Adipocyte (in vitro differentiated cells): ENCODE results near the gene RRAS2.

ENCODE experiments used
- DNase-seq: peaks from one replicate; pipeline ENCODE4 v3.0.0-alpha.2; 2015; ENCODE audit warnings: low read depth
- H3K27me3 ChIP-seq: replicated peaks from 2 replicates; pipeline ENCODE4 v1.7.0; 2013; ENCODE audit warnings: mild to moderate bottlenecking, low read length, moderate library complexity; ENCODE audit not compliant: control insufficient read depth, insufficient read depth
- H3K36me3 ChIP-seq: 2 replicates; pipeline ENCODE4 v1.7.0; 2013; ENCODE audit warnings: low read length, mild to moderate bottlenecking, moderate library complexity; ENCODE audit not compliant: control insufficient read depth, insufficient read depth, severe bottlenecking
- H3K4me1 ChIP-seq: 2 replicates; pipeline ENCODE4 v1.7.0; 2013; ENCODE audit warnings: mild to moderate bottlenecking, low read length, moderate library complexity; ENCODE audit not compliant: control insufficient read depth, insufficient read depth
- H3K4me3 ChIP-seq: 2 replicates; pipeline ENCODE4 v1.7.0; 2013; ENCODE audit warnings: mild to moderate bottlenecking, low read length, moderate library complexity
- H3K9ac ChIP-seq: 2 replicates; pipeline ENCODE4 v1.7.0; 2013; ENCODE audit warnings: mild to moderate bottlenecking, low read length, moderate library complexity
- H3K9me3 ChIP-seq: 2 replicates; pipeline ENCODE4 v1.7.0; 2013; ENCODE audit warnings: mild to moderate bottlenecking, low read length, moderate library complexity; ENCODE audit not compliant: control insufficient read depth

The RRAS2 gene

DNA sequence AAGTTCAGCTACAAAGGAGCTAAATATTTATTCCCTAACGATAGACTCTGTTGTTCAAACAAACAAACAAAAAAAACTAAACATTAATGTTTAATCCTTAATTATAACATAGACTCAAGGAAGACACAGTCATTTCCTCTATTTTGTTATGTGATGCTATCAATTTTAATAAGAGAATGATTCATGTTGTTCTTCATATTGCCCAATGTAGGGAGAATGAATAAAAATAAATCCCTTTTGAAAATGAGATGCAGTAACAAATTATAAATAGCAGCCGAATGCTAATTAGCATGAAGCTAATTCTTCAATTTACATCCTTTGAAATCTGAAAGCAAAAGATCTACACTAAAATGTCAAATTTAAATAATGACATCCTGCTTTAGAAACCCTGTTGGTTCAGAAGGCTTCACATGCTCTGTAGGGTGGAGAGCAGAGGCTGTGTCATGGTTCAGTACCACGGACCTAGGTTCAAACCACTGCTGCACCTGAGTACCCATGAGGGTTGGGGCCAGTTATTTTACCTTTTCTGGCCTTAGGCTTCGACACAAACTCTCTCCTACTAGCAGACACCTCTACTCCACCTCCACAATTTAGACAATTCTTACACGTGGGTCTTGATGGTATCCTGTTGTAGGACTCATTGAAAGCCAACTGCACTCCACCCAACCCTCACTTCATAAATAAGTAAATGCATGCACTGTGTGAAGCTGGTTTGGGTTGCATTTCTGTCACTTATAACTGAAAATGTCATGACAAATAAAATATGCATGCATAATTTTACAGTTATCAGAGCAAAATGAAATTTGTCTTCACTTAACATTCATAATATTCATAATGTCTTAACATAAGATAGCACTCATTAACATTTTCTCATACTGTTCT, 89.0 kb downstream of the RRAS2 start:
- no peaks in the 10 kb centered on the region for H3K27me3 ChIP-seq
- DNase-seq = no peak
- H3K9ac ChIP-seq = no peak overlapping the region
- H3K9me3 ChIP-seq = no peaks in the 10 kb centered on the region
- H3K36me3 ChIP-seq = peaks cover 32% of the 10 kb centered on the region
- no peak overlapping the region for H3K4me3 ChIP-seq
- peaks cover 23% of the 10 kb centered on the region for H3K4me1 ChIP-seq

GRCh38 chr11:14267861-14268635, 90.9 kb downstream of the RRAS2 start:
- Histone ChIP-seq H3K27me3 (no peaks in the 10 kb centered on the region), H3K9me3 (no peaks in the 10 kb centered on the region), H3K4me1 (peaks cover 22% of the 10 kb centered on the region), H3K4me3 (no peak overlapping the region), H3K36me3 (peaks cover 37% of the 10 kb centered on the region), H3K9ac (no peak overlapping the region)
- peak; percentile 80 for DNase-seq

GRCh38 chr11:14266622-14267021, 92.4 kb downstream of the RRAS2 start:
- no peaks in the 10 kb centered on the region for H3K9me3 ChIP-seq
- no peak overlapping the region for H3K4me3 ChIP-seq
- DNase-seq = no peak
- peaks cover 34% of the 10 kb centered on the region for H3K36me3 ChIP-seq
- peaks cover 33% of the 10 kb centered on the region for H3K4me1 ChIP-seq
- H3K27me3 ChIP-seq = no peaks in the 10 kb centered on the region
- H3K9ac ChIP-seq = no peak overlapping the region

DNA sequence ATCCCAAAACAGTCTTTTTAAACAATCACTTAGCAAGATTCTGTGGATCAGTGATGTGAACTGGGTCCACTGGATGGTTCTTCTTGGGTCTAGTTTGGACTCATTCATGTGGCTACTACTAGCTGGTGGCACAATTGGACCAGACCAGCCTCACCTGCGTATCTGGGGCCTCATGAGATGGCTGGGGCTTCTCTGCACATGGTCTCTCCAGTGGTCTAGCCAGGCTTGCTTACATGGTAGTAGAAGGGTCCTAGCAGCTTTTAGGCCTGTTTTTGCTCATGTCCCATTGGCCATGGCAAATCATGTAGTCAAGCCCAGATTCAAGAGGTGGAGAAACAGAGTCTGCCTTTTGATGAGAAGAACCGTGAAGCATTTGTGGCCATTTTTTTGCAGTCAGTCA, 94.0 kb downstream of the RRAS2 start:
- H3K4me1 ChIP-seq = peaks cover 48% of the 10 kb centered on the region
- H3K36me3 ChIP-seq = peaks cover 28% of the 10 kb centered on the region
- H3K9ac ChIP-seq = no peak overlapping the region
- no peak overlapping the region for H3K4me3 ChIP-seq
- DNase-seq = no peak
- no peaks in the 10 kb centered on the region for H3K27me3 ChIP-seq
- no peaks in the 10 kb centered on the region for H3K9me3 ChIP-seq

DNA sequence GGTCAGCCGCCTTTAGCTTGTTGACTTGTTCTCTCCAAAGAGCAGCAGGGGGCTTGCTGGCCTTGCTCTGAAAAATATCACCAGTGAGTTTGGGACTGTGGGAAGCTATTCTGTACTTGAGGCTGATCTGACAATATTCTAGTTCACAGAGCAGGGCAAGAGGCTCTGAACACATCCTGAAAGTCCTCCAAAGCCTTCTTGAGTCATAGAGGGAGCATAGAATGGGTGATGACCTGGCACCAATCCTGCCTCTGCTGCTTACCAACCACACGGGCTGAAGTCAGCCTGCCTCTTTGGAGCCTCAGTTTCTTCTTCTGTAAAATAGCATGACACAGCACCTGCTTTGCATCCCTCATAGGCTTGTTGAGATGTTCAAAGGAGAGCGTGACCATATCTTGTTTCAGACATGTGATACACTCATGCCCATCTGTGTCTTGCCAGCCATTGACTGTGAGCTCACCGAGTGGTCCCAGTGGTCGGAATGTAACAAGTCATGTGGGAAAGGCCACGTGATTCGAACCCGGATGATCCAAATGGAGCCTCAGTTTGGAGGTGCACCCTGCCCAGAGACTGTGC, 96.6 kb downstream of the RRAS2 start:
- Histone ChIP-seq H3K4me3 (no peak overlapping the region), H3K27me3 (no peaks in the 10 kb centered on the region), H3K9ac (no peak overlapping the region), H3K36me3 (peaks cover 28% of the 10 kb centered on the region), H3K9me3 (no peaks in the 10 kb centered on the region), H3K4me1 (peaks cover 54% of the 10 kb centered on the region)
- DNase-seq = no peak

DNA sequence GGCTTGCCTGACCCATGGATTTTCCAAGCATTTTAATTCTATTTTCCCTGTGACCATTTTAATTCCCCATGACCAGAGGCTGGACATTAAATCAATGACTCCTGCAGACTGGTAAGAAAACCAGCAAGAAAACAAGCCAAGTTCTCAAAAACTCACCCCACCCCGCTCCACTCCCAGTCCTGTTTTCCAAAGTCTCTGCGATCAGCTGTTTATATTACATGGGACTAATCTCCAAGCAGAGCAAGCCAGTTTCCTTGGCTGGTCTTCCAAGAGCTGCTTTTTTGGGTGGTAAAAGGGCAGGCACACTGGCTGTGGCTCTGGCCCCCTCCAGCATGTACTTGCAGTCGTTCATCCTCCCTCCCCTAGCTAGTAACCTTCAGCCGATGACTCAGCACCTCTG, 97.9 kb downstream of the RRAS2 start:
- DNase-seq = no peak
- Histone ChIP-seq H3K27me3 (no peaks in the 10 kb centered on the region), H3K9ac (peak overlapping the region; percentile 49), H3K4me1 (peaks cover 55% of the 10 kb centered on the region), H3K9me3 (no peaks in the 10 kb centered on the region), H3K36me3 (peaks cover 22% of the 10 kb centered on the region), H3K4me3 (no peak overlapping the region)

DNA sequence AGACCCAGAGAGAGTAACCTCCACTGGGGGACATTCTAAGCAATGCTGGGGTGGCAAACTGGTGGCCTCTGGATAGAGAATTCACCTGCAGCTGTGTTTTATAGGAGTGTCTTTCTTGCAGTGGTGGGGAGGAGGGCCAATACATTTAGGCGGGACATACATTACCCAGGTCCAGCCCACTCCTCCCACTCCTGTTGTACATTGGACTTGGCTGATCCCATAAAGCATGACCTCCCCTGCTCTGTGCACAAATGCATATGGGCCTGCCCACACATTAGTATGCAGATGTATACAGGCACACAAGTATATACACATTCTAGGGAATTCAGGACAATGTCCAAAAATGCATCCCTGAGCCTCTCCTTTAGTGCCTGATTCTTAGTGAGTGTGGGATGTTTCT, 99.1 kb downstream of the RRAS2 start:
- no peak for DNase-seq
- no peak overlapping the region for H3K4me3 ChIP-seq
- peaks cover 14% of the 10 kb centered on the region for H3K36me3 ChIP-seq
- no peaks in the 10 kb centered on the region for H3K27me3 ChIP-seq
- no peaks in the 10 kb centered on the region for H3K9me3 ChIP-seq
- H3K9ac ChIP-seq = no peak overlapping the region
- H3K4me1 ChIP-seq = peaks cover 64% of the 10 kb centered on the region

- DNase-seq = no peak
- Histone ChIP-seq H3K36me3 (peaks cover 8% of the 10 kb centered on the region), H3K9ac (no peak overlapping the region), H3K9me3 (no peaks in the 10 kb centered on the region), H3K4me1 (peaks cover 70% of the 10 kb centered on the region), H3K27me3 (no peaks in the 10 kb centered on the region), H3K4me3 (no peak overlapping the region)
These were observed 99.7 kb downstream of the RRAS2 start for GRCh38 chr11:14259186-14259784.

DNA sequence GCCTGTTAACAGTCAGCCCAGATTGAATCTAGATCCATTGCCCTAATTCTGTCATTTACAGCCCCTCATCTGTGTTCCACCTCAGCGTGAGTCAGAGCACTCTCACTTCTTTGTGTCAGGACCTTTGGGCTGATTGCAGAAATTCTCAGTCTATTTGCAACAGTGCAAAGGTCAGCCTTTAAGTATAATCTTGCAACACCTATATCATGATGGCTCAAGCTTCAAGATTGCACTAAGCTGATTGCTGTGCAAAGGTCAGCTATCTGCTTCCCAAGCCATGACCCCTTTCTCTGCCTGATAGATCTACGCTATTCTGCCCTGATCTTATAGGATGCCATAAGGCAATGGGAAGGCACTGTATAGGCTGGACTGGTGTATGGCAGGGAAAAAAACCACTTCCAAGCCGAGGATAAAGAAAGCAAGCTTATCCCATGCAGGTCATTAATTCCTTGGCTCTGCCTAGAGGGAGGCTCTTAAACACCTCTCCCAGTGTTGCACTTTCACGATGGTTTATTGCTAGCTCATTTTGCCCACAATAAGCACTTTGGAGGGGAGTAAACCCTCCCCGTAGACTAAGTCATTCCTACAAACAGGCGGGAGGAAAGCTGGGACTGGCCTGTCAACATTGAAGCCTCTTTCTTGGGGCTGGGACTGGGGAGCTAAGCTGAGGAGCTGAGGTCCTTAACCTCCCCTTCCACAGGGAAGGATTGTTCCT, 100.6 kb downstream of the RRAS2 start:
- H3K9ac ChIP-seq = peak overlapping the region; percentile 69
- H3K4me3 ChIP-seq = no peak overlapping the region
- H3K36me3 ChIP-seq = peaks cover 4% of the 10 kb centered on the region
- H3K4me1 ChIP-seq = peaks cover 77% of the 10 kb centered on the region
- no peaks in the 10 kb centered on the region for H3K9me3 ChIP-seq
- H3K27me3 ChIP-seq = no peaks in the 10 kb centered on the region
- peak; percentile 37 for DNase-seq

DNA sequence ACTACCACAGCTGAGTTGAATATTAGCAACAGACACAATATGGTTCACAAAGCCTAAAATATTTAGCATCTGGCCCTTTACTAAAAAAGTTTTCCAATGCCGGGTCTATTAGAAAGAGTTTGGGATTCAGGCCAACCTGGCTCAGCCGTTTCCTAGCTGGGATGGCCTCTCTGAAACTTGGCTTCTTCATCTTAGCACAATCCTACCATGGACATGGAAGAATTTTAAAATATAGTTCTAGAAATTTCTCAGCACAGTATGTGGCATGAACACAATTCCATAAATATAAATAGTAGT, 103.8 kb downstream of the RRAS2 start:
- no peaks in the 10 kb centered on the region for H3K27me3 ChIP-seq
- H3K9me3 ChIP-seq = no peaks in the 10 kb centered on the region
- no peak overlapping the region for H3K9ac ChIP-seq
- H3K4me1 ChIP-seq = peaks cover 51% of the 10 kb centered on the region
- no peak for DNase-seq
- H3K4me3 ChIP-seq = no peak overlapping the region
- peaks cover 4% of the 10 kb centered on the region for H3K36me3 ChIP-seq
